HG03432 (cell line): Measurements from ENCODE around the gene SLC12A5.

ENCODE experiments used
- ATAC-seq: cut with Tn5 transposase; IDR thresholded peaks from one replicate; pipeline ENCODE4 v1.9.1; 2021; ENCODE audit warnings: mild to moderate bottlenecking, moderate library complexity; ENCODE audit not compliant: unreplicated experiment

The SLC12A5 gene

GRCh38 chr20:46006022-46006705 lies 22.9 kb upstream of the SLC12A5 start:
- no peak for ATAC-seq

- ATAC-seq = no peak
These were observed 22.1 kb upstream of the SLC12A5 start for GRCh38 chr20:46006964-46007363.

- ATAC-seq = no peak
These were observed 21.3 kb upstream of the SLC12A5 start for GRCh38 chr20:46007671-46008070.

- no peak for ATAC-seq
These were observed 19.2 kb upstream of the SLC12A5 start for GRCh38 chr20:46009816-46010215.

- no peak for ATAC-seq
These were observed 18.3 kb upstream of the SLC12A5 start for GRCh38 chr20:46010491-46011391.

- no peak for ATAC-seq
These were observed 17.2 kb upstream of the SLC12A5 start for GRCh38 chr20:46011631-46012482.

GRCh38 chr20:46012921-46013320 lies 16.1 kb upstream of the SLC12A5 start:
- ATAC-seq = no peak

GRCh38 chr20:46013322-46013828 lies 15.6 kb upstream of the SLC12A5 start:
- ATAC-seq = no peak

- ATAC-seq = peak; percentile 68
These were observed 15.0 kb upstream of the SLC12A5 start for GRCh38 chr20:46013829-46014516.

GRCh38 chr20:46014517-46015396 lies 14.3 kb upstream of the SLC12A5 start:
- no peak for ATAC-seq

- no peak for ATAC-seq
These were observed 11.7 kb upstream of the SLC12A5 start for GRCh38 chr20:46017272-46017671.

GRCh38 chr20:46018112-46018511 lies 10.9 kb upstream of the SLC12A5 start:
- no peak for ATAC-seq

- ATAC-seq = no peak
These were observed 10.4 kb upstream of the SLC12A5 start for GRCh38 chr20:46018611-46019010.

- ATAC-seq = no peak
These were observed 8.5 kb upstream of the SLC12A5 start for GRCh38 chr20:46020555-46020954.

- no peak for ATAC-seq
These were observed 7.4 kb upstream of the SLC12A5 start for GRCh38 chr20:46021361-46022359.

- ATAC-seq = no peak
These were observed 6.4 kb upstream of the SLC12A5 start for GRCh38 chr20:46022411-46023147.

- ATAC-seq = no peak
These were observed 5.9 kb upstream of the SLC12A5 start for GRCh38 chr20:46023148-46023484.

- ATAC-seq = no peak
These were observed 5.0 kb upstream of the SLC12A5 start for GRCh38 chr20:46023999-46024398.
